OCI-LY1 (cell line): ENCODE data around the gene SSUH2.

Source experiments
- H2AFZ ChIP-seq: fragments of 200-600 bp; sonication (generic), shearing (Covaris generic); 2 replicates; pipeline ENCODE4 v1.6.0; 2014; ENCODE audit warnings: antibody characterized with exemption, mild to moderate bottlenecking, low read length
- H3F3A ChIP-seq: fragments of 200-600 bp; sonication (generic), shearing (Covaris generic); 2 replicates; pipeline ENCODE4 v1.6.0; 2014; ENCODE audit warnings: mild to moderate bottlenecking, antibody characterized with exemption, low read length, moderate library complexity; ENCODE audit not compliant: insufficient read depth
- H3K27ac ChIP-seq: fragments of 200-600 bp; sonication (generic); 2 replicates; pipeline ENCODE4 v1.5.1; 2014; ENCODE audit warnings: low read length, mixed run types, mild to moderate bottlenecking, low read depth; ENCODE audit not compliant: poor library complexity, severe bottlenecking
- H3K27me3 ChIP-seq: fragments of 200-600 bp; sonication (generic); 2 replicates; pipeline ENCODE4 v1.6.0; 2014; ENCODE audit warnings: antibody characterized with exemption, mild to moderate bottlenecking, low read length, moderate library complexity; ENCODE audit not compliant: insufficient read depth
- H3K36me3 ChIP-seq: fragments of 200-600 bp; sonication (generic); 2 replicates; pipeline ENCODE4 v1.6.1; 2014; ENCODE audit warnings: mild to moderate bottlenecking, antibody characterized with exemption, low read length, moderate library complexity, mixed read lengths; ENCODE audit not compliant: insufficient read depth
- H3K4me1 ChIP-seq: fragments of 200-600 bp; sonication (generic); 2 replicates; pipeline ENCODE4 v1.5.1; 2014; ENCODE audit warnings: mild to moderate bottlenecking, low read length, moderate library complexity; ENCODE audit not compliant: insufficient read depth, severe bottlenecking
- H3K4me2 ChIP-seq: fragments of 200-600 bp; sonication (generic), shearing (Covaris generic); 2 replicates; pipeline ENCODE4 v1.6.1; 2014; ENCODE audit warnings: low read length
- H3K4me3 ChIP-seq: fragments of 200-600 bp; sonication (generic); 2 replicates; pipeline ENCODE4 v1.5.1; 2014; ENCODE audit warnings: low read length, low read depth, mild to moderate bottlenecking, mixed read lengths; ENCODE audit not compliant: poor library complexity, severe bottlenecking
- H3K79me2 ChIP-seq: fragments of 200-600 bp; shearing (Covaris generic); 2 replicates; pipeline ENCODE4 v1.6.1; 2016; ENCODE audit warnings: mixed run types, low read length, mixed read lengths; ENCODE audit not compliant: insufficient read depth
- H3K9ac ChIP-seq: fragments of 200-600 bp; sonication (generic), shearing (Covaris generic); 2 replicates; pipeline ENCODE4 v1.6.1; 2014; ENCODE audit warnings: mild to moderate bottlenecking, low read length, mixed read lengths
- H3K9me2 ChIP-seq: fragments of 200-600 bp; sonication (generic), shearing (Covaris generic); 2 replicates; pipeline ENCODE4 v1.6.1; 2014; ENCODE audit warnings: low read depth, mild to moderate bottlenecking, low read length, mixed read lengths
- H3K9me3 ChIP-seq: fragments of 200-600 bp; shearing (Covaris generic); 2 replicates; pipeline ENCODE4 v1.6.1; 2014; ENCODE audit warnings: low read length, mixed read lengths
- H4K20me1 ChIP-seq: fragments of 200-600 bp; sonication (generic), shearing (Covaris generic); 2 replicates; pipeline ENCODE4 v1.6.0; 2016; ENCODE audit warnings: mild to moderate bottlenecking, low read length; ENCODE audit not compliant: insufficient read depth
- CTCF ChIP-seq: fragments of 200-600 bp; sonication (generic), shearing (Covaris generic); IDR thresholded peaks from 2 replicates; pipeline ENCODE4 v1.5.1; 2017; ENCODE audit warnings: mild to moderate bottlenecking, antibody characterized with exemption, low read length, moderate library complexity, mixed read lengths
- EZH2 ChIP-seq: fragments of 200-600 bp; sonication (generic), shearing (Covaris generic); IDR thresholded peaks from 2 replicates; pipeline ENCODE4 v1.8.0; 2017; ENCODE audit warnings: borderline replicate concordance, mixed run types, mild to moderate bottlenecking, antibody characterized with exemption, low read length, moderate library complexity, mixed read lengths

Gene SSUH2

GRCh38 chr3:8596321-8597218 is 48.0 kb downstream of the SSUH2 start:
- Histone ChIP-seq H3K9ac (no peak overlapping the region), H3K4me2 (no peak overlapping the region), H3K4me1 (no peaks in the 10 kb centered on the region), H4K20me1 (no peaks in the 10 kb centered on the region), H3K4me3 (no peak overlapping the region), H3K36me3 (no peaks in the 10 kb centered on the region; the same call in 1 of the 2 replicates), H3K27ac (no peak overlapping the region), H3K9me3 (no peaks in the 10 kb centered on the region), H3K9me2 (no peaks in the 10 kb centered on the region), H3K27me3 (no peaks in the 10 kb centered on the region), H3K79me2 (no peaks in the 10 kb centered on the region), H3F3A (no peaks in the 10 kb centered on the region), H2AFZ (no peak overlapping the region)
- TF ChIP-seq EZH2: no peak
- TF ChIP-seq CTCF: no peak

GRCh38 chr3:8595695-8596115 is 48.9 kb downstream of the SSUH2 start:
- H3K9me3 ChIP-seq: no peaks in the 10 kb centered on the region
- no peaks in the 10 kb centered on the region for H3K27me3 ChIP-seq
- no peak overlapping the region for H3K4me2 ChIP-seq
- H3K4me3 ChIP-seq: no peak overlapping the region
- TF ChIP-seq EZH2 (no peak), CTCF (no peak)
- no peak overlapping the region for H3K9ac ChIP-seq
- no peaks in the 10 kb centered on the region for H4K20me1 ChIP-seq
- no peaks in the 10 kb centered on the region for H3F3A ChIP-seq
- H3K79me2 ChIP-seq: no peaks in the 10 kb centered on the region
- no peak overlapping the region for H3K27ac ChIP-seq
- H3K36me3 ChIP-seq: no peaks in the 10 kb centered on the region; the same call in 1 of the 2 replicates
- no peaks in the 10 kb centered on the region for H3K9me2 ChIP-seq
- no peaks in the 10 kb centered on the region for H3K4me1 ChIP-seq
- H2AFZ ChIP-seq: no peak overlapping the region

GRCh38 chr3:8595252-8595651 is 49.3 kb downstream of the SSUH2 start:
- H3K36me3 ChIP-seq: no peaks in the 10 kb centered on the region; the same call in 1 of the 2 replicates
- TF ChIP-seq EZH2 (no peak), CTCF (no peak)
- no peaks in the 10 kb centered on the region for H3K9me3 ChIP-seq
- no peaks in the 10 kb centered on the region for H3K79me2 ChIP-seq
- H3K4me3 ChIP-seq: no peak overlapping the region
- no peaks in the 10 kb centered on the region for H3K4me1 ChIP-seq
- H3K9me2 ChIP-seq: no peaks in the 10 kb centered on the region
- H4K20me1 ChIP-seq: no peaks in the 10 kb centered on the region
- no peak overlapping the region for H2AFZ ChIP-seq
- H3K27ac ChIP-seq: no peak overlapping the region
- no peak overlapping the region for H3K9ac ChIP-seq
- no peak overlapping the region for H3K4me2 ChIP-seq
- no peaks in the 10 kb centered on the region for H3F3A ChIP-seq
- no peaks in the 10 kb centered on the region for H3K27me3 ChIP-seq
